ENCODE measurements around the gene PLEKHH2.

- TF ChIP-seq EZH2phosphoT487 (IDR thresholded peaks at IDR 0.05; ENCODE audit: insufficient read depth, low read depth) (no peak), EZH2 (IDR thresholded peaks at IDR 0.05; ENCODE audit: insufficient read depth, poor library complexity, severe bottlenecking) (no peak)
Observed at GRCh38 chr2:43634604-43635306, 2.3 kb upstream of the PLEKHH2 start.
